ENCODE results near the gene TPP1. TPM values are rescaled to one million over a fixed set of nuclear protein-coding genes. Genes with fewer than 3 reads are reported as not detected.

TPP1 gene
- total RNA-seq, 1 experiment from 2014 or later: 40.7 TPM

GRCh38 chr11:6596239-6596877 lies 22.9 kb downstream of the TPP1 start:
- DNase-seq (ENCODE audit: low spot score): no peak

GRCh38 chr11:6594142-6594768 lies 25.0 kb downstream of the TPP1 start:
- DNase-seq (ENCODE audit: low spot score): no peak

- no peak for DNase-seq (ENCODE audit: low spot score)
Observed at GRCh38 chr11:6588018-6588417, 31.2 kb downstream of the TPP1 start.

GRCh38 chr11:6587360-6587953 lies 31.8 kb downstream of the TPP1 start:
- no peak for DNase-seq (ENCODE audit: low spot score)

- DNase-seq (ENCODE audit: low spot score): no peak
Observed at GRCh38 chr11:6586434-6587359, 32.5 kb downstream of the TPP1 start.

GRCh38 chr11:6584528-6584927 lies 34.7 kb downstream of the TPP1 start:
- DNase-seq (ENCODE audit: low spot score): no peak

- DNase-seq (ENCODE audit: low spot score): no peak
Observed at GRCh38 chr11:6583584-6583983, 35.6 kb downstream of the TPP1 start.

- no peak for DNase-seq (ENCODE audit: low spot score)
Observed at GRCh38 chr11:6579681-6580080, 39.5 kb downstream of the TPP1 start.

- no peak for DNase-seq (ENCODE audit: low spot score)
Observed at GRCh38 chr11:6578134-6578533, 41.1 kb downstream of the TPP1 start.

GRCh38 chr11:6576471-6577373 lies 42.5 kb downstream of the TPP1 start:
- no peak for DNase-seq (ENCODE audit: low spot score)

- DNase-seq (ENCODE audit: low spot score): no peak
Observed at GRCh38 chr11:6574816-6575715, 44.2 kb downstream of the TPP1 start.

- DNase-seq (ENCODE audit: low spot score): no peak
Observed at GRCh38 chr11:6572215-6572614, 47.0 kb downstream of the TPP1 start.

GRCh38 chr11:6571434-6572008 lies 47.7 kb downstream of the TPP1 start:
- DNase-seq (ENCODE audit: low spot score): no peak

GRCh38 chr11:6570691-6571427 lies 48.4 kb downstream of the TPP1 start:
- no peak for DNase-seq (ENCODE audit: low spot score)

- DNase-seq (ENCODE audit: low spot score): no peak
Observed at GRCh38 chr11:6569706-6570105, 49.5 kb downstream of the TPP1 start.

- no peak for DNase-seq (ENCODE audit: low spot score)
Observed at GRCh38 chr11:6568191-6568918, 50.9 kb downstream of the TPP1 start.

- DNase-seq (ENCODE audit: low spot score): no peak
Observed at GRCh38 chr11:6567371-6567745, 51.9 kb downstream of the TPP1 start.

- DNase-seq (ENCODE audit: low spot score): no peak
Observed at GRCh38 chr11:6566704-6567370, 52.4 kb downstream of the TPP1 start.
